Cerebellar nuclear complex (tissue), 1 donor: ENCODE measurements around the gene EPHA8.
A peak's percentile ranks its signal among the peaks of the same experiment; 100 is the strongest.

Experiments
- DNase-seq, 2 experiments: peaks; one replicate each; lab custom pipeline; 2025; lab: John Stamatoyannopoulos, UW

Gene EPHA8

DNA sequence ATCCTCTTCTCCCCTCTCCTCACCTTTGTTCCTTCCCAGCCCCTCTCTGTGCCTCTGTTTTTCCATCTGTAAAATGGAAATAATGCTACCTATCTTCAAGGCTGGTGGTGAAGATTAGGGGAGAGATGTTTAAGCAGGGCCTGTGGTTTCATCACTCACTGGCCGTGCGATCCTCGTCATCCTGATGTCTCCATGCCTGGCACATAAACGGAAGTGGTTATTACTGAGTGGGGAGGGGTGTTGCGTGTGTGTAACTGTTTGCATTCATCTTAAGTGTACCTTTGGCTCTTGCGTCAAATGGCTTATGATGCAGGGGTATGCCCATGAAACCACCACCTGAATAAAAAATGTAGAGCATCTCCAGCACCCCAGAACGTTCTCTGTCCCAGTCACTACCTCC is 56.0 kb downstream of the EPHA8 start:
- DNase-seq: no peak

DNA sequence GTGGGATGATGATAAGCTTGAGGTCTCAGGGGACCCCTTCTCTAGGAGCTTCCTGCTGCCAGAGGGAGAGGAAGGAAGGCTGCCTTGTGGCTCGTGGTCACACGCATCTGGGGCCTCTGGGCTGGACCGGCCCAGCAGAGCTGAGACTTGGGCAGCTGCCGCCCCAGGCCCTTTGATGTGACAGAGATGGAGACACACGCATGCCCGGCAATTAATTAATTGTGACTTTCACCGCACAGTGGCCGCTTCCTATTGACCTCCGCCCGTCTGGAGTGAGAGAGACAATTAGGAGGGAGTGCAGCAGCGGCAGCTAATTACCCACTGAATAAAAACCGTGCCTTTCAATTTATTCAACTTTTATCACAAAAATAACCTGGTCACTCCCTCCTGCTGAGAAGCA is 56.5 kb downstream of the EPHA8 start:
- no peak for DNase-seq

GRCh38 chr1:22621761-22622160 is 58.5 kb downstream of the EPHA8 start:
- no peak for DNase-seq

DNA sequence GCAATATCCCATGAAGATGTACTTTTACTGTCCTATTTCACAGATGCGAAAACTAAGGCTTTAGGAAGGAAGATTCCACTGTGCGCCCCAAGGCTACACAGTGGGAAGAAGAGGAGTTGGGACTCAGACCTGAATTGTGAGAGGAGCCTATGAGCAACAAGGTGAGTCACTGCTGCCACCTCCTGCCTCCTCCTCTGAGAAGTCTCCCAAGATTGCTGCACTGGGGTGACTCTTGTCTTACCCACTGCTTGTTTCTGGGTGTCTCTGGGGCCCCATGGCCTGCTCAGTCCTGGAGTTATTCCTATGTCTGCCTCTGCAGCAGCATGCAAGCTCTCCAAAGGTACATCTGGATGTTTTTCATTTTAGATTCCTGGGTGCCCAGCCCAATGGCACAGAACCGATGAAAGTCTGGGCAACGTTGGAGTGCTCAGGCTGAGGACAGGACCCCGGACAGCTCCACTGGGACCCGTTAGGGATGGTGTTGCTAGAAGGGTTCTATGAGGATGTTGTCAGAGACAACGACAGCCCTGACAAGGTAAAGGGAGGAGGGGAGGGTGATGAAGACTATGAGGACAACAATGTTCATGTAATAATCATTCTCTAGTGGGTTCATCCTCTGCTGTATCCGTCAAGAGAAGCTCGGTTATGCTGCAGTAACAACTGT is 62.1 kb downstream of the EPHA8 start:
- DNase-seq: no peak

DNA sequence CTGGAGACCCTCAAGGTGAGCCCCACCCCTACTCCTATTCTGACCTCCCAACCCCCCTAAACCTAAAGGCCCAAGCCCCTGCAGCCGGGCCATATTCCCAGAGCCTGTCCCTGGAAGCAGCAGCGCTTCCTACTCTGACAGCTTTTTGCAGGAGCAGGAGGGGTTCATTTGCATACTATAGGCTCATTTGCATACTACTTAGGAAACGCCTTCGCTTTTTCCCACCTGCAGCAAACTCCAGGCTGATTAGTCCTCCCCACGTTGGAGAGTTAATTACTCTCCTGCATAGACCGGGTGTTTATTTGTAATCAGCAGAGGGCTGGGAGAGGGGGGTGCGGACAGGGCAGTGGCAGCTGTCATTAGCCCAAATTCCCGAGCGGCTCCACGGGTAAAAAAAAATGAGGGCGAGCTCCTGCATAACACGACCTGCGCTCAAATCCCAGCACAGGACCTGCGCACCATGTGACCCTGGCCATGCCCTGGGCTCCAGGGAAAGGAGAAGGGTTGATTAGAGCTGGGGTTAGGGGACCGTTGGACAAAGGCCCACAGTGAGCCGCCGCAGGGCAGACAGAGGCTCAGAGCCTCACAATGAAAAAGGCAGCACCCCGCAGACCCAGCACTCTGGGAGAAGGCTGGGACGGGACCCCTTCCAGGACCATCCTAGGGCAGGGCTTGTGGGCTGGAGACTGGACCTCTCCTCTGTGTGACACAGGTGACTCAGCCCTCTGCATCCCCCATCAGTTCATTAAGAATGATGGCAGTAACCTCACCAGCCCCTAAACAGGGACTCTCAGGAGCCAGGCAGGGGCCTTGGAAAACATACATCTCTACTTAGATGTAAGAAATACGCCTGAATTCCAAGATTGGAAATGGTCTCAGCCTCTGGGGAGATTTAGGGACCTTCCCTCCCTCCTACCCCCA is 63.2 kb downstream of the EPHA8 start:
- DNase-seq: no peak

- no peak for DNase-seq
Measured at GRCh38 chr1:22627331-22627730, 64.0 kb downstream of the EPHA8 start.

DNA sequence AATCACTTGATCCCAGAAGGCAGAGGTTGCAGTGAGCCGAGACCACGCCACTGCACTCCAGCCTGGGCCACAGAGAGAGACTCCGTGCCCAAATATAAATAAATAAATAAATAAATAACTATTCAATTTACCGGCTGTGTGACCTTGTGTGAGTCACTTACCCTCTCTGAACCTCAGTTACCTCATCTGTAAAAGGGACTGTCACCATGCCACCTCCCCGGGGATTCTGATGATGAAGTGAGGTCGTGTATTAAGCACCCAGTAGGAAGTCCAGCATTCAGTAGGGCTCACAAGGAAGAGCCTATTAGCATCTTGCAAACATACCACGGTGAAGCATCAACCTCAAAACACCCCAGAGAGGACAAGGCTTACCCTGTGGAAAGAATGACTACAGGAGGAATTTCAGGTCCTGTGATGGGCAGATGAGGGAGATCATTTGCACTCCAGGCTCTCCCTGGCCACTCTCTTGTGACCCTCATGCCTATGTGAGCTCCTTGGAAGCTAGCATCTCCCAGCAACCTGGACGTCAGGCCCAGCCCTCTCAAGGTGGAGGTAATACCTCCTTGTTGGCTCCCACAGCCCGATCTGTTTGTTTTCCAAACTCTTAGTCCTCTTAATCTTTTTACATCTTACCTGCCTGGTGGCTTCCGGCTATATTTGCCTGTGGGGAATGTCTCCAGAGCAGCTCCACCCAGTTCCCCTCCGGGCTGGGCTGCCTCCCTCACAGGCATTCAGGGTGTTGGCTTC is 65.6 kb downstream of the EPHA8 start:
- no peak for DNase-seq

DNA sequence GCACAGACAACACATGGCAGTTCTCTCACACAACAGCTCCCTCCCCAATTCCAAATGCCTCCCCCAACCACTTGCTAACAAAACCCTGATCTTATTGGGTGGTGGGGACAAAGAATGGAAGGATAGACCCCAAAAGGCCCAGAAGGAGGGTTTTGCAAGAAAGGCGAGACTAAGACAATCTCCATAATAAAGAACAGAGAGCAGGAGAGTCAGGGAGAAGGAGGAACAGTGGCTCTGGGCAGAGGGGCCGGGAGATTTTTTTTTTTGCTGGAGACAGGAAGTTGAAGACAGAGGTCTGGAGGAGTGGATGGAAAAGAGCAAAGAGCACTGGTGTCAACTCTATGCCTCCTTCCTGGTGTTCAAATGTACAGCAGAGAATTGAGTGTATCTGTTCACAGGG is 66.6 kb downstream of the EPHA8 start:
- no peak for DNase-seq

DNA sequence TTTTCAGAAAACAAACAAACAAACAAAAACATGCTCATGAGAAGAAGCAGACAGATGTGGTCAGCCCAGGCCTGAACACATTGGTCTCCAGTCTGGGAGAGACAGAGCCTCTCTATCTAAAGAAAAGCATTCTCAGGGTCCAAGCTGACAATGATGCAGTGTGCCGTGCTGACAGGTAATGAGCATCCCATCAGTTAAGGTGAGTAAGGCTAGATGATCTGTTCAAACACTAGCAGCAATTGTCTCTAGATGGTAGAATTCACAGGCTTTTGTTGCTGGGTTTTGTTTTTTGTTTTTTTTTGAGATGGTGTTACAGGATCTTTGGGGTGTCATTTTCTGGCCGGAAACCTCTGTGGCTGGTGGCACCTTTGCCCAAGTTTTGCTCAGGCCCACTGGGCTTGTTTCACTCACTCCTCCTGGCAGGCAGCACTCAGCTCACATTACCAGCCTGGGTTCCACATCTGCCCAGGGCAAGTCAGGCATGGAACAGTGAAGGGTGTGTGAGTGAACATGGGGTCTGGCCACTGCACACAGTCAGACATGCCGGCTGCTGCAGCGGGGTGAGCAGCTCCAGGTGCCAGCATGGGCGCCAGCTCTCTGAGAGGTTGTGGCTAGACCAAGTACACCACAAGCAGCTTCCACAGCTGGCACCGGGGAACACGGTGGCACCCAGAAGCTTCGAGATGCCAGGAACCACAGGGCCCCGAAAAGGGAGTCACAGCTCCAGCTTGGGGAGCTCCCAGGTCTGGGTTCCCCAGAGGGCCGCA is 70.6 kb downstream of the EPHA8 start:
- DNase-seq: no peak

GRCh38 chr1:22635436-22635835 is 72.1 kb downstream of the EPHA8 start:
- no peak for DNase-seq

GRCh38 chr1:22636353-22636752 is 73.1 kb downstream of the EPHA8 start, which contains the start of gene C1QA:
TSS of gene C1QA (plus strand) at chr1:22636628. CDS start at chr1:22637617, 989 bp downstream.
- DNase-seq: no peak

GRCh38 chr1:22636927-22637326 is 73.6 kb downstream of the EPHA8 start:
- no peak for DNase-seq

DNA sequence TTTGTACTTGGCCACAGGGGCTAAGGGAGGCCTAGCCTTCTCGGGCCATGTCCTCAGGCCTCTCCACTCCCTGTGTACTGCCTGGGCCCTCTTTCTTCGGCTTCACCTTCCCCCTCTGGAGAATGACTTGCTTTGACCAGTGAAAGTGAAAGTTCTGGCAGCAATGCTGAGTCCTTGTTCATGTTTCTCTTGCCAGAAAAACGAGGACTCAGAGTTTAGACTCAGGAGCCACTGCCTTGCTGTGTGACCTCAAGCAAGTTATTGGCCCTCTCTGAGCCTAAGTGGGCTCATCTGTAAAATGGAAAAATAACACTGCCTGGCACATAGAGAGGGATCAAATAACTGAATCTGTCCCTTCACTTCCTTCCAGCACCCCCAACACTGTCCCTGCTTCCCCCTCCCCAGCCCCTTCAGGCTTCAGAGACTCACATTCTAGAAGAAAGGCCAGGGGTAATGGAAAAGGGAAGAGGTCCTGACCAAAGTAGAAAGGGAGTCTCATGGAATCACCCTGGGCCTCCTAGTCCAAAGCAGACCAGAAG is 74.7 kb downstream of the EPHA8 start:
- no peak for DNase-seq

DNA sequence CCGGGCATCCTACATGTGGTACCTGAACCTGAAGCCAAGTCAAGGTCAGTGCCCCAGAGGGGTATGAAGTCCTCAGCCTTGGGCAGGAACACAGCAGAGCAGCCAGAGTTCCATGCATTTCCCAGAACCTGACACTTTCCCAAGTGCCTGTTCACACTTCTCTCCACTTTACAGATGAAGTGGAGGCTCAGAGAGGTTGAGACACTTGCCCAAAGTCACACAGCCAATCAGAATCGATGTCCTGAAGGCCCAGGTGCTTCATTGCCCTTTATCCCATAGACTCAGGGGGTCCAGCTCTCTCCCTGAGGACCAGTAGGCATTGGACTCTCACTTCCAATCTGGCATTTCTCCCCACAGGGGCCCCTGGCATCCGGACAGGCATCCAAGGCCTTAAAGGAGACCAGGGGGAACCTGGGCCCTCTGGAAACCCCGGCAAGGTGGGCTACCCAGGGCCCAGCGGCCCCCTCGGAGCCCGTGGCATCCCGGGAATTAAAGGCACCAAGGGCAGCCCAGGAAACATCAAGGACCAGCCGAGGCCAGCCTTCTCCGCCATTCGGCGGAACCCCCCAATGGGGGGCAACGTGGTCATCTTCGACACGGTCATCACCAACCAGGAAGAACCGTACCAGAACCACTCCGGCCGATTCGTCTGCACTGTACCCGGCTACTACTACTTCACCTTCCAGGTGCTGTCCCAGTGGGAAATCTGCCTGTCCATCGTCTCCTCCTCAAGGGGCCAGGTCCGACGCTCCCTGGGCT is 75.4 kb downstream of the EPHA8 start:
- no peak for DNase-seq

GRCh38 chr1:22639286-22639685 is 76.0 kb downstream of the EPHA8 start:
- no peak for DNase-seq

DNA sequence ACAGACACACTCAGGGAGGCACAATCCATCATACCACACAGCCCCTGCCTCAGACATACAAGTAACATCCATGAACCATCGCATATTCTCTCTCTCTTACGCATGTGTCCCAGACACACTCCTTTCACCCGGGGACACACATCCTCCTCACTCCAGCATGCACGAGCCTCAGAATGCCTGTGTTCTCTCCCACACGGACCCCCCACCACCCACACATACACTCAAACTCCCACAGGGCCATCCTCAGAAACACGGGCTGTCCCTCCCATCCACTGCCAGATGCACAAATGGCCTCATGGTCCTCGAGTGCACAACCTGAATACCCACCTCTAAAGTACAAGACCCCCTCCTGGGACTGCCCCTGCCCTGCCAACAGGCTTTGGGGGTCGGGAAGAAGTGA is 78.0 kb downstream of the EPHA8 start:
- DNase-seq: no peak

- DNase-seq: peak in 1 of 2 experiments; percentile 6
Measured at GRCh38 chr1:22641906-22642636, 78.8 kb downstream of the EPHA8 start.

- DNase-seq: no peak
Measured at GRCh38 chr1:22643381-22643780, 80.1 kb downstream of the EPHA8 start, which contains the start of gene C1QC. TSS of gene C1QC (plus strand) at chr1:22643633. CDS start at chr1:22644024, 391 bp downstream.

DNA sequence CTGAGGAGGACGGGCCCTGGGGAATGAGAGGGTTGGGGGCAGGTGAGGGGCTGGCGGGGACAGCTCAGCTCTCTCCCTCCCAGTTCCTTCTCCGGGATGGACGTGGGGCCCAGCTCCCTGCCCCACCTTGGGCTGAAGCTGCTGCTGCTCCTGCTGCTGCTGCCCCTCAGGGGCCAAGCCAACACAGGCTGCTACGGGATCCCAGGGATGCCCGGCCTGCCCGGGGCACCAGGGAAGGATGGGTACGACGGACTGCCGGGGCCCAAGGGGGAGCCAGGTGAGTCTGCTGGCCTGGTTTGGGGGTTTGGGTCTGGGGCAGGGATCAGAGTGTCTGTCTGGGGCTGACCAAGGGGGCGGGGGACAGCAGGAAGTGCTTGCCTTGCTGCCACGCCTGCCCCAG is 80.6 kb downstream of the EPHA8 start:
- DNase-seq: no peak

DNA sequence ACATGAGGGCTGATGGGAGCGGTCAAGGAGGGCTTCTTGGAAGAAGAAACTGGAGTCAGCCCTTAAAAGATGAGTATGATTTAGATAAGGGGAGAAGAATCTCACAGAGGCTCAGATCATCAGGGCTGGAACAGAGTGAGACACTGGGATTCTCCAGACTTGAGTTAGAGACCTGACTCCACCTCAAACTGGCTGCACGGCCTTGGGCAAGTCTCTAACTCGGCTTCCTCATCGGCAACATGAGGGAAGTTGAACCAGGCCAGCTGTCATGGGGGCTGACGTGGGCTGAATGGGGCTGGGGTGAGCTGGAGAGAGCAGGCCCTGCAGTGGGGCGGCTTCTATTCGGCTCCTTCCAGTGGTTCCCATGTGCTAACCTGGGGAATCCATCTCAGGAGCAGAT is 82.6 kb downstream of the EPHA8 start:
- DNase-seq: no peak
